ENCODE data around the gene L3MBTL2.

The L3MBTL2 gene

DNA sequence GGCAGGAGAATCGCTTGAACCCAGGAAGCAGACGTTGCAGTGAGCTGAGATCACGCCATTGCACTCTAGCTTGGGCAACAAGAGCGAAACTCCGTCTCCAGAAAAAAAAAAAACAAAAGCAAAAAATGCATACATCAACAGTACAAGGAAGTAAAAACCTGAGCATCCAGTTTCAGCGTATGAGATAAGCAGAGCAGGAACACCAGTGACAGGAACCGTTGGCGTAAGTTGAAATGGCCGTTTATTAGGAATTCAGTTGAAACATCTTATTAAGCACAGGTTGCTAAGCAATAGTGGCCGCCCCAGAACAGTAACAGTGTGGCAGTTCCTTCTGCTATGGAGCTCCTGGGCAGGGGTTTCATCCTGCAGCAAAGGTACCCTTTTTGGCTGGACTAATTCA is 4.0 kb upstream of the L3MBTL2 start:
- WGBS: 90% methylated on average over 10 of the region's 10 CpGs
- no peak for DNase-seq
- H3K27me3 ChIP-seq (ENCODE audit: control insufficient read depth in 1 of 2, insufficient read depth in 1 of 2, low read length in 2 of 2): peaks cover 6 to 19% of the 10 kb centered on the region in 2 experiments

DNA sequence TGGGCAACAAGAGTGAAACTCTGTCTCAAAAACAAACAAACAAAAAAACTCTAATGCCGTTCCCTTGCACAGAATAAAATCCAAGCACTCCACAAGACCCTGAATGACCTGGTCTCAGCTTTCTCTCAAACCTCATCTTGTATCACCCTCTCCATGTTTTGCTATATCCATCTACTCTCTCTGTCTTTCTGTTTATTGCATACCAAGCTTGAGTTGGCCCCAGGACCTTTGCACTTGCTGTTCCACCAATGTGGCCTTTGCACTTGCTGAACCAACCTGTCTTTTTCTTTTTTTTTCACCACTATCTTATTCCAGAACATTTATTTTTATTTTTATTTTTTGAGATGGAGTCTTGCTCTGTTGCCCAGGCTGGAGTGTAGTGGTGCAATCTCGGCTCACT is 2.0 kb upstream of the L3MBTL2 start:
- Histone ChIP-seq H3K4me1 (ENCODE audit: control insufficient read depth, insufficient read depth, low read depth, low read length) (peaks cover 9% of the 10 kb centered on the region), H3K4me3 (ENCODE audit: insufficient read depth in 1 of 2, low read depth in 1 of 2, low read length in 2 of 2) (no peak overlapping the region), H3K27me3 (ENCODE audit: control insufficient read depth in 1 of 2, insufficient read depth in 1 of 2, low read length in 2 of 2) (peaks cover 6 to 19% of the 10 kb centered on the region in 2 experiments), H3K9me3 (ENCODE audit: control insufficient read depth, low read length) (no peaks in the 10 kb centered on the region), H3K18ac (ENCODE audit: low read depth in 1 of 2, low read length in 2 of 2) (no peak overlapping the region), H3K9ac (ENCODE audit: low read length) (no peak overlapping the region), H2AK5ac (ENCODE audit: low read length, severe bottlenecking) (no peak overlapping the region), H2BK5ac (ENCODE audit: low read depth, low read length, poor library complexity, severe bottlenecking) (no peak overlapping the region), H2BK12ac (ENCODE audit: low read length in 2 of 2) (no peak overlapping the region), H3K27ac (ENCODE audit: low read length, poor library complexity, severe bottlenecking) (no peak overlapping the region), H4K91ac (ENCODE audit: low read length) (no peak overlapping the region), H3K4me2 (ENCODE audit: low read length, poor library complexity, severe bottlenecking) (no peak overlapping the region), H3K36me3 (ENCODE audit: control insufficient read depth in 1 of 2, insufficient read depth in 2 of 2, low read depth in 1 of 2, low read length in 2 of 2) (peaks cover 0 to 4% of the 10 kb centered on the region in 2 experiments), H3K23ac (ENCODE audit: low read length in 2 of 2) (no peak overlapping the region), H3K4ac (ENCODE audit: low read depth in 1 of 2, low read length in 2 of 2) (no peak overlapping the region), H3K14ac (ENCODE audit: low read length in 2 of 2) (no peak overlapping the region), H2AFZ (ENCODE audit: low read depth, low read length) (no peak overlapping the region), H4K8ac (ENCODE audit: low read length) (no peak overlapping the region), H3K79me1 (replicated peaks; ENCODE audit: low read length, poor library complexity, severe bottlenecking) (peaks cover 10% of the 10 kb centered on the region), H2BK120ac (ENCODE audit: low read depth, low read length) (no peak overlapping the region), H2BK15ac (ENCODE audit: low read depth, poor library complexity, severe bottlenecking) (no peak overlapping the region)
- DNase-seq: no peak
- WGBS: 92% methylated on average over 2 of the region's 2 CpGs

More for the DNA sequence above, 4.0 kb upstream of the L3MBTL2 start:
- Histone ChIP-seq H3K4ac (ENCODE audit: low read depth in 1 of 2, low read length in 2 of 2) (no peak overlapping the region), H3K9ac (ENCODE audit: low read length) (no peak overlapping the region), H3K36me3 (ENCODE audit: control insufficient read depth in 1 of 2, insufficient read depth in 2 of 2, low read depth in 1 of 2, low read length in 2 of 2) (no peaks in the 10 kb centered on the region), H3K79me1 (replicated peaks; ENCODE audit: low read length, poor library complexity, severe bottlenecking) (peaks cover 4% of the 10 kb centered on the region), H4K8ac (ENCODE audit: low read length) (no peak overlapping the region), H3K14ac (ENCODE audit: low read length in 2 of 2) (no peak overlapping the region), H3K9me3 (ENCODE audit: control insufficient read depth, low read length) (no peaks in the 10 kb centered on the region), H2BK15ac (ENCODE audit: low read depth, poor library complexity, severe bottlenecking) (no peak overlapping the region), H3K23ac (ENCODE audit: low read length in 2 of 2) (no peak overlapping the region), H2AK5ac (ENCODE audit: low read length, severe bottlenecking) (no peak overlapping the region), H3K4me2 (ENCODE audit: low read length, poor library complexity, severe bottlenecking) (no peak overlapping the region), H2BK5ac (ENCODE audit: low read depth, low read length, poor library complexity, severe bottlenecking) (no peak overlapping the region), H3K18ac (ENCODE audit: low read depth in 1 of 2, low read length in 2 of 2) (no peak overlapping the region), H2AFZ (ENCODE audit: low read depth, low read length) (no peak overlapping the region), H2BK12ac (ENCODE audit: low read length in 2 of 2) (no peak overlapping the region), H3K4me3 (ENCODE audit: insufficient read depth in 1 of 2, low read depth in 1 of 2, low read length in 2 of 2) (no peak overlapping the region), H4K91ac (ENCODE audit: low read length) (no peak overlapping the region), H3K27ac (ENCODE audit: low read length, poor library complexity, severe bottlenecking) (no peak overlapping the region), H2BK120ac (ENCODE audit: low read depth, low read length) (no peak overlapping the region), H3K4me1 (ENCODE audit: control insufficient read depth, insufficient read depth, low read depth, low read length) (peaks cover 12% of the 10 kb centered on the region)

DNA sequence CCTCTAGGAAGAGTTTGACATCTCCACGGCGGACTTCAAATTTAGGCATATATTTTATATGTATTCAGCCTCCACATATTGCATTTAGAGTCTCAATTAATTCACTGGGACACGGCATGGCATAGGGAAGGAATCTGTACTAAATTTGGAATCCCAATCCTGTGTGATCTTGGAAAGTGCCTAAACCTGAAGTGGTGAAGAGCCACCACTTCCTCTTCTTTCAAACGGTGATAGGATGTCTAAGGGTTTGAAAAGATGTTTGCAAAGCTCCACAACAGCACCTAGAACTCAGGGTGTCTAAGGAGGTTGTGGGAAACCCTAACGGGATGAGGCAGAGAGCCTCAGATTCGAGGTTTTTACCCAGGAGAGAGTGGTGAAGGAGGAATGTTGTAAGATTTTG is 1.0 kb upstream of the L3MBTL2 start:
- no peak overlapping the region for H4K91ac ChIP-seq (ENCODE audit: low read length)
- H4K8ac ChIP-seq (ENCODE audit: low read length): no peak overlapping the region
- no peak overlapping the region for H3K9ac ChIP-seq (ENCODE audit: low read length)
- H3K27me3 ChIP-seq (ENCODE audit: control insufficient read depth in 1 of 2, insufficient read depth in 1 of 2, low read length in 2 of 2): peaks cover 6 to 19% of the 10 kb centered on the region in 2 experiments
- no peak overlapping the region for H3K14ac ChIP-seq (ENCODE audit: low read length in 2 of 2)
- H3K27ac ChIP-seq (ENCODE audit: low read length, poor library complexity, severe bottlenecking): no peak overlapping the region
- H2BK5ac ChIP-seq (ENCODE audit: low read depth, low read length, poor library complexity, severe bottlenecking): no peak overlapping the region
- H3K23ac ChIP-seq (ENCODE audit: low read length in 2 of 2): no peak overlapping the region
- 70% methylated on average over 4 of the region's 6 CpGs for WGBS
- no peak overlapping the region for H2BK120ac ChIP-seq (ENCODE audit: low read depth, low read length)
- H3K9me3 ChIP-seq (ENCODE audit: control insufficient read depth, low read length): no peaks in the 10 kb centered on the region
- H3K4ac ChIP-seq (ENCODE audit: low read depth in 1 of 2, low read length in 2 of 2): no peak overlapping the region
- no peak overlapping the region for H2BK12ac ChIP-seq (ENCODE audit: low read length in 2 of 2)
- H3K4me2 ChIP-seq (ENCODE audit: low read length, poor library complexity, severe bottlenecking): no peak overlapping the region
- peaks cover 0 to 4% of the 10 kb centered on the region in 2 experiments for H3K36me3 ChIP-seq (ENCODE audit: control insufficient read depth in 1 of 2, insufficient read depth in 2 of 2, low read depth in 1 of 2, low read length in 2 of 2)
- no peak overlapping the region for H3K4me3 ChIP-seq (ENCODE audit: insufficient read depth in 1 of 2, low read depth in 1 of 2, low read length in 2 of 2)
- H3K79me1 ChIP-seq (replicated peaks; ENCODE audit: low read length, poor library complexity, severe bottlenecking): peaks cover 12% of the 10 kb centered on the region
- no peak for DNase-seq
- H3K18ac ChIP-seq (ENCODE audit: low read depth in 1 of 2, low read length in 2 of 2): no peak overlapping the region
- no peak overlapping the region for H2BK15ac ChIP-seq (ENCODE audit: low read depth, poor library complexity, severe bottlenecking)
- H3K4me1 ChIP-seq (ENCODE audit: control insufficient read depth, insufficient read depth, low read depth, low read length): peaks cover 4% of the 10 kb centered on the region
- no peak overlapping the region for H2AFZ ChIP-seq (ENCODE audit: low read depth, low read length)
- H2AK5ac ChIP-seq (ENCODE audit: low read length, severe bottlenecking): no peak overlapping the region

GRCh38 chr22:41206719-41207118 is 1.6 kb downstream of the L3MBTL2 start:
- no peak overlapping the region for H2AK5ac ChIP-seq (ENCODE audit: low read length, severe bottlenecking)
- H3K4me3 ChIP-seq (ENCODE audit: insufficient read depth in 1 of 2, low read depth in 1 of 2, low read length in 2 of 2): no peak overlapping the region
- DNase-seq: no peak
- H2BK5ac ChIP-seq (ENCODE audit: low read depth, low read length, poor library complexity, severe bottlenecking): no peak overlapping the region
- peaks cover 4% of the 10 kb centered on the region for H3K4me1 ChIP-seq (ENCODE audit: control insufficient read depth, insufficient read depth, low read depth, low read length)
- H3K14ac ChIP-seq (ENCODE audit: low read length in 2 of 2): no peak overlapping the region
- no peak overlapping the region for H3K4ac ChIP-seq (ENCODE audit: low read depth in 1 of 2, low read length in 2 of 2)
- H2BK12ac ChIP-seq (ENCODE audit: low read length in 2 of 2): no peak overlapping the region
- H2AFZ ChIP-seq (ENCODE audit: low read depth, low read length): no peak overlapping the region
- no peak overlapping the region for H2BK120ac ChIP-seq (ENCODE audit: low read depth, low read length)
- peaks cover 18% of the 10 kb centered on the region for H3K79me1 ChIP-seq (replicated peaks; ENCODE audit: low read length, poor library complexity, severe bottlenecking)
- no peak overlapping the region for H3K4me2 ChIP-seq (ENCODE audit: low read length, poor library complexity, severe bottlenecking)
- H4K8ac ChIP-seq (ENCODE audit: low read length): no peak overlapping the region
- no peak overlapping the region for H2BK15ac ChIP-seq (ENCODE audit: low read depth, poor library complexity, severe bottlenecking)
- H3K27ac ChIP-seq (ENCODE audit: low read length, poor library complexity, severe bottlenecking): no peak overlapping the region
- no peak overlapping the region for H3K23ac ChIP-seq (ENCODE audit: low read length in 2 of 2)
- over 99% methylated on average over 4 of the region's 9 CpGs for WGBS
- peaks cover under 1 to 5% of the 10 kb centered on the region in 2 experiments for H3K27me3 ChIP-seq (ENCODE audit: control insufficient read depth in 1 of 2, insufficient read depth in 1 of 2, low read length in 2 of 2)
- no peaks in the 10 kb centered on the region for H3K9me3 ChIP-seq (ENCODE audit: control insufficient read depth, low read length)
- H3K9ac ChIP-seq (ENCODE audit: low read length): no peak overlapping the region
- H3K36me3 ChIP-seq (ENCODE audit: control insufficient read depth in 1 of 2, insufficient read depth in 2 of 2, low read depth in 1 of 2, low read length in 2 of 2): peaks cover 8 to 19% of the 10 kb centered on the region in 2 experiments
- no peak overlapping the region for H3K18ac ChIP-seq (ENCODE audit: low read depth in 1 of 2, low read length in 2 of 2)
- no peak overlapping the region for H4K91ac ChIP-seq (ENCODE audit: low read length)
